Neuron (in vitro differentiated cells): ENCODE data around the gene TOP3A.

Experiments
- H2AFZ ChIP-seq: one replicate; pipeline ENCODE4 v1.6.1; 2013; ENCODE audit warnings: low read depth, mild to moderate bottlenecking, inconsistent platforms, low read length, moderate library complexity
- H3K27me3 ChIP-seq: one replicate; pipeline ENCODE4 v1.6.1; 2013; ENCODE audit warnings: low read length; ENCODE audit not compliant: insufficient read depth
- H3K36me3 ChIP-seq: one replicate; pipeline ENCODE4 v1.6.1; 2013; ENCODE audit warnings: low read length; ENCODE audit not compliant: insufficient read depth
- H3K4me1 ChIP-seq: one replicate; pipeline ENCODE4 v1.6.1; 2013; ENCODE audit warnings: low read length; ENCODE audit not compliant: insufficient read depth
- H3K4me3 ChIP-seq: 2 replicates; pipeline ENCODE4 v1.5.1; 2013; ENCODE audit warnings: mild to moderate bottlenecking, low read length, moderate library complexity
- H3K9me3 ChIP-seq: one replicate; pipeline ENCODE4 v1.6.1; 2013; ENCODE audit warnings: low read length

Gene TOP3A

DNA sequence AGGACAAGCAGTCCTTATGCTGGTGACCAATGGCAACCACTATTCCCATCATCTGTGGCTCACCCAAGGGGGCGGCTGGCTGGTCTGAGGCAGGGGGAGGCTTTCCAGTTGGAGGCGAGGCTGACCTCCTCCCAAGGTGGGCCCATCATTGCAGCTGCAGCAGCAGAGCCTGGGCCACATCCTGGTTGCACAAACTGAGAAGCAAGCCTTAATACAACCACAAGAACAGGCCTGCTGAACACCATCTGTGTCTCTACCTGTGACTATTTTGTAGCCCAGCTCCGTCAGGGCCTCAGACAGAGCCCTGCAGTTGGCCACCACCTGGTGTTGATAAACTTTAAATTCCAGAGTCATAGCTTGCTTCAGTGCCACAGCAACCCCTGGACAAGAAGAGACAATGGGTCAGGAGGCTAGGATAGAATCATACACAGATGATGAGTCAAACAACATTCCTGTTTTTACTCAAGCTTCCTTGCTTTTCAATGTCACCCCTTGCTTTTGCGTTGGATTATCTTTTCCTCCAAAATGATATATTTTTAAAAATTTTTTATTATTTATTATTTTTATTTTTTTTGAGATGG is 18.2 kb upstream of the TOP3A start:
- H3K4me1 ChIP-seq = no peaks in the 10 kb centered on the region
- no peaks in the 10 kb centered on the region for H3K9me3 ChIP-seq
- no peak overlapping the region for H2AFZ ChIP-seq
- no peak overlapping the region for H3K4me3 ChIP-seq
- no peaks in the 10 kb centered on the region for H3K27me3 ChIP-seq
- peaks cover 59% of the 10 kb centered on the region for H3K36me3 ChIP-seq

DNA sequence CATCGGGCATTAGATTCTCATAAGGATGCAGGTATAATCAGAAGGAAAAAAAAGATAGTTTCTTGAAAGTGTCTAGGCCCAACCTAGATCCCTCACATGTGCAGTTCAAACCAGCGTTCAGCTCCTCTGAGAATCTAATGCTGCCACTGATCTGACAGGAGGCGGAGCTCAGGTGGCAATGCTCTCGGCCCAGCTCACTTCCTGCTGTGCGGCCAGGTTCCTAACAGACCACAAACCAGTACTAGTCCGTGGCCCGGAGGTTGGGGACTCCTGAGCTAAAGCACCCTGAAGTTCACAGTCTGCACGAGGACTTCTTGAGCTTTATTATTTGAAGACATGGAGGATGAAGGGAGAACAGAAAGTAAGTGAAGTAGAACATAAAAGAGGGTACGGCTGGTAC is 17.1 kb upstream of the TOP3A start:
- Histone ChIP-seq H2AFZ (no peak overlapping the region), H3K4me1 (no peaks in the 10 kb centered on the region), H3K27me3 (no peaks in the 10 kb centered on the region), H3K9me3 (no peaks in the 10 kb centered on the region), H3K36me3 (peaks cover 58% of the 10 kb centered on the region), H3K4me3 (no peak overlapping the region)

DNA sequence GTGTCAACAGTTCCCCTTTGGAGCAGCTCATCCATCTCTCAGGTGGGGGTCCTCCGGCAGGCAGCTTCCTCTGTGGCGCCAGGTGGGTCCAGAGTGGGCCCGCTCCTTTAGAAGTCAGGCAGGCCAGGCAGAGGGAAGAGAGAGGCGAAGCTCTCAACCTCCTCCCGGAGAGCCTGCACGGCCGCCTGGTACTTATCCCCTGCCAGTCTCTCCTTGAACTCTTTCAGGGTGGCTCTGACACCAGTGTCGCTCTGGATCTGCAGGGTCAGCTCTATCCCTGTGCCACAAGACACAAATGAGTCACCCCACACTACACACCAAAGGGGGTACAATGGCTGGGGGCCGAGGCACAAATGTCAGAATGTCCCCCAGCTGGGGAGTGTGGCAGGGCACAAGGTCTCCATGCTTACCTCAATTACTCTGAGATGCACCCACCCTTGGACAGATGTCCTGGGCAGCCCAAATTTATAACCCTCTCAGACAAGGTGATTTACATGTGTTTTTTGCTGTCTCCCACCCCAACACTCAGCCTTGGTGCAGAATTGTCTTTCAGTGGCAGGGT is 13.9 kb upstream of the TOP3A start:
- Histone ChIP-seq H3K36me3 (peaks cover 65% of the 10 kb centered on the region), H2AFZ (no peak overlapping the region), H3K27me3 (no peaks in the 10 kb centered on the region), H3K4me3 (no peak overlapping the region), H3K4me1 (no peaks in the 10 kb centered on the region), H3K9me3 (peaks cover 3% of the 10 kb centered on the region)

- Histone ChIP-seq H3K36me3 (peaks cover 70% of the 10 kb centered on the region), H3K27me3 (no peaks in the 10 kb centered on the region), H3K4me3 (no peak overlapping the region), H3K9me3 (peaks cover 3% of the 10 kb centered on the region), H2AFZ (no peak overlapping the region), H3K4me1 (no peaks in the 10 kb centered on the region)
Measured at GRCh38 chr17:18327556-18327955, 12.8 kb upstream of the TOP3A start.

- H3K9me3 ChIP-seq = peaks cover 3% of the 10 kb centered on the region
- no peak overlapping the region for H3K4me3 ChIP-seq
- no peaks in the 10 kb centered on the region for H3K4me1 ChIP-seq
- H2AFZ ChIP-seq = no peak overlapping the region
- H3K27me3 ChIP-seq = no peaks in the 10 kb centered on the region
- peaks cover 70% of the 10 kb centered on the region for H3K36me3 ChIP-seq
Measured at GRCh38 chr17:18327093-18327492, 12.3 kb upstream of the TOP3A start.

GRCh38 chr17:18326572-18326971 is 11.8 kb upstream of the TOP3A start:
- no peaks in the 10 kb centered on the region for H3K4me1 ChIP-seq
- H2AFZ ChIP-seq = no peak overlapping the region
- no peak overlapping the region for H3K4me3 ChIP-seq
- peaks cover 65% of the 10 kb centered on the region for H3K36me3 ChIP-seq
- peaks cover 3% of the 10 kb centered on the region for H3K9me3 ChIP-seq
- H3K27me3 ChIP-seq = no peaks in the 10 kb centered on the region

GRCh38 chr17:18326039-18326438 is 11.2 kb upstream of the TOP3A start:
- peaks cover 3% of the 10 kb centered on the region for H3K9me3 ChIP-seq
- no peaks in the 10 kb centered on the region for H3K4me1 ChIP-seq
- no peaks in the 10 kb centered on the region for H3K27me3 ChIP-seq
- peaks cover 61% of the 10 kb centered on the region for H3K36me3 ChIP-seq
- H3K4me3 ChIP-seq = no peak overlapping the region
- H2AFZ ChIP-seq = no peak overlapping the region

GRCh38 chr17:18324140-18325050 is 9.6 kb upstream of the TOP3A start:
- H3K27me3 ChIP-seq = no peaks in the 10 kb centered on the region
- H2AFZ ChIP-seq = no peak overlapping the region
- H3K9me3 ChIP-seq = peaks cover 3% of the 10 kb centered on the region
- H3K4me1 ChIP-seq = peaks cover 4% of the 10 kb centered on the region
- H3K36me3 ChIP-seq = peaks cover 56% of the 10 kb centered on the region
- no peak overlapping the region for H3K4me3 ChIP-seq

- peaks cover 51% of the 10 kb centered on the region for H3K36me3 ChIP-seq
Measured at GRCh38 chr17:18323507-18324139, 8.8 kb upstream of the TOP3A start.

GRCh38 chr17:18323007-18323406 is 8.2 kb upstream of the TOP3A start:
- Histone ChIP-seq H3K27me3 (no peaks in the 10 kb centered on the region), H2AFZ (no peak overlapping the region), H3K36me3 (peaks cover 50% of the 10 kb centered on the region), H3K4me3 (no peak overlapping the region), H3K9me3 (peaks cover 3% of the 10 kb centered on the region), H3K4me1 (peaks cover 13% of the 10 kb centered on the region)

More at GRCh38 chr17:18323507-18324139, 8.8 kb upstream of the TOP3A start:
- Histone ChIP-seq H2AFZ (no peak overlapping the region), H3K27me3 (no peaks in the 10 kb centered on the region), H3K4me1 (peaks cover 10% of the 10 kb centered on the region), H3K9me3 (peaks cover 3% of the 10 kb centered on the region), H3K4me3 (no peak overlapping the region)

- H3K4me3 ChIP-seq = no peak overlapping the region
- H3K36me3 ChIP-seq = peaks cover 52% of the 10 kb centered on the region
- no peaks in the 10 kb centered on the region for H3K27me3 ChIP-seq
- peaks cover 3% of the 10 kb centered on the region for H3K9me3 ChIP-seq
- peaks cover 17% of the 10 kb centered on the region for H3K4me1 ChIP-seq
- no peak overlapping the region for H2AFZ ChIP-seq
Measured at GRCh38 chr17:18322522-18322921, 7.7 kb upstream of the TOP3A start.

DNA sequence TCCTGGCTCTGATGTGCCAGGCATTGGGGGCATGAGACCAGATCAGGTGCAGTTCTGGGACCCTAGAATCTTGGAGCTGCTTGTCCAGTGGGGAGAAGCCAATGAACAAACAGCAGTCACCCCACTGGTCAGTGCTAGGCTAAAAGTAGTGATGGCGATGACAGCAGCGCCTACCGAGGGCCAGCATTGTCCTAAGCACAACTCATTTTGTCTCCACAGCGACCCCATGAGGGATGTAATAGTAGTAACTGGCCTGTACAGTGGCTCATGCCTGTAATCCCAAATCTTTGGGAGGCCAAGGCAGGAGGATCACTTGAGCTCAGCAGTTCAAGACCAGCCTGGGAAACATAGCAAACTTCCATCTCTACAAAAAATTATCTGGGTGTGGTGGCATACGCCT is 6.5 kb upstream of the TOP3A start:
- Histone ChIP-seq H3K4me3 (no peak overlapping the region), H3K36me3 (peaks cover 55% of the 10 kb centered on the region), H3K9me3 (peaks cover 3% of the 10 kb centered on the region), H3K4me1 (peaks cover 27% of the 10 kb centered on the region), H3K27me3 (no peaks in the 10 kb centered on the region), H2AFZ (no peak overlapping the region)

- Histone ChIP-seq H3K9me3 (peaks cover 3% of the 10 kb centered on the region), H3K27me3 (no peaks in the 10 kb centered on the region), H3K4me3 (no peak overlapping the region), H3K36me3 (peaks cover 50% of the 10 kb centered on the region), H2AFZ (no peak overlapping the region), H3K4me1 (peaks cover 35% of the 10 kb centered on the region)
Measured at GRCh38 chr17:18320301-18320700, 5.5 kb upstream of the TOP3A start.
